ENCODE results near the gene MDM4. TPM values are rescaled to one million over a fixed set of nuclear protein-coding genes. Genes with fewer than 3 reads are reported as not detected.

The MDM4 gene
- polyA plus RNA-seq, 2 of the 4 experiments (the other 2 are of a cell fraction), result 4.6 to 48.9 TPM

DNA sequence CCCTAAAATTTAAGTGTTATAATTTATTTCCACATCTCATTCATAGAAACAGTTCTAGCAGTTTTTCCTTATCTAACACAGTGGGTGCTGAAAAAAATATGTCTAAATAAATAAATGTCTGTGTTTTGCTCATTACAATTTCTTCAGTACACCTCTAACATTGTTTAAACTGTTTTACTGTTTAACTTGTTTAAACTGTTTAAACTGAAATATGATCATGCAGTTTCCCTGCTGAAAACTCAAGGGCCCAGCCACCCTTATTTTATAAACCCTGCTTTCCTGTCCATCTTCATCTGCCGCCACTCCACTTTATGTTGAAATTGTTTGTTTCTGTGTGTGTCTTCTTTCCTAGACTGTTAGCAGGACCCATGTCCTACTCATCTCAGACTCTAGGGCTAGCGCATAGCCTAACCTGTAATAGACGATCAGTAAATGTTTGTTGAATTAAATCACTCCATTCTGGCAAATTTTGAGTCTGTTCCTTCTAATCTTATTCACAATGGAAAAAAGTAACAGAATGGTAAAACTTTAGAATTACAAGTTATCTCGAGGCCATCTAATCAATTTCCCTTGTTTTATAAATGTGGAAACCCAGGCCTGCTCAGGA lies 12.2 kb upstream of the MDM4 start (continued):
- TF ChIP-seq KDM5A (IDR thresholded peaks at IDR 0.05), result no peak
- TF ChIP-seq ESRRA (IDR thresholded peaks at IDR 0.05; ENCODE audit: borderline replicate concordance, low read length), result no peak
- no peak for TF ChIP-seq TP53 (CRISPR knock-in tag; IDR thresholded peaks at IDR 0.05)
- no peak for TF ChIP-seq ELK1 (IDR thresholded peaks at IDR 0.05; ENCODE audit: low read depth, low read length)
- no peak for TF ChIP-seq NR3C1 (IDR thresholded peaks at IDR 0.05)

DNA sequence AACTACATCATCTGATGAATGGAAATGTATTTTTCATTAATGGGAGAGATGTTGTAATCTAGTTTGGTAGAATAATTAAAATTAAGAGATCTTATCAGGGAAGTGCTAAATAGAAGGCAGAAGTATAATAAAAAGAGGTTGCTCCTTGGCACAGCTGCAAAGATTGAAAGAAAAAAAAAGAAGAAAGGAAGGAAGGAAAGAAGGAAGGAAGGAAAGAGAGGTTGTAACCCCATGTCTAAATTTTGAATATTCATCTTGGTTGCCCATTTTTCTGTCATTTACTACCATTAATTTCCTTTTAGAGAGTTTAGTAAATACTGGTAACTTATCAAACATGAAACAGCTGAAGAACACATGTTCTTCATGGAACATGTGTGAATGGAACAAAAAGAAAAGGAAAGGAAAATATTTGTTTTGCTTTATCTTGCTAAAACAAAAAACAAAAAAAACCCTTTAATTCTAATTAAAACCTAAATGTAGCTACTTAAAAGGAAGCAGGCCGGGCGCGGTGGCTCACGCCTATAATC lies 10.5 kb upstream of the MDM4 start:
- TF ChIP-seq HOXB5 (CRISPR knock-in tag; IDR thresholded peaks at IDR 0.05) (no peak), SREBF2 (IDR thresholded peaks at IDR 0.05) (no peak), HEYL (CRISPR knock-in tag; IDR thresholded peaks at IDR 0.05) (no peak), EHF (CRISPR knock-in tag; IDR thresholded peaks at IDR 0.05) (no peak), CBX2 (IDR thresholded peaks at IDR 0.05; ENCODE audit: borderline replicate concordance, low read depth) (no peak), POLR2AphosphoS2 (conservative IDR thresholded peaks at IDR 0.05; ENCODE audit: low read length) (no peak), HOXB13 (CRISPR knock-in tag; IDR thresholded peaks at IDR 0.05; ENCODE audit: low read depth) (no peak), ZSCAN20 (CRISPR knock-in tag; IDR thresholded peaks at IDR 0.05) (no peak), HOXA7 (CRISPR knock-in tag; IDR thresholded peaks at IDR 0.05) (no peak), ZNF302 (CRISPR knock-in tag; IDR thresholded peaks at IDR 0.05) (no peak), REST (IDR thresholded peaks at IDR 0.05) (no peak), MAZ (IDR thresholded peaks at IDR 0.05; ENCODE audit: borderline replicate concordance, low read depth, low read length) (no peak), NFE2L2 (conservative IDR thresholded peaks at IDR 0.05; ENCODE audit: low read length) (no peak), BCL3 (IDR thresholded peaks at IDR 0.05) (no peak), TFCP2L1 (CRISPR knock-in tag; IDR thresholded peaks at IDR 0.05) (no peak), SMC3 (IDR thresholded peaks at IDR 0.05) (no peak), EHMT2 (IDR thresholded peaks at IDR 0.05; ENCODE audit: low read depth) (no peak)
- TF ChIP-seq, protein P1, sequence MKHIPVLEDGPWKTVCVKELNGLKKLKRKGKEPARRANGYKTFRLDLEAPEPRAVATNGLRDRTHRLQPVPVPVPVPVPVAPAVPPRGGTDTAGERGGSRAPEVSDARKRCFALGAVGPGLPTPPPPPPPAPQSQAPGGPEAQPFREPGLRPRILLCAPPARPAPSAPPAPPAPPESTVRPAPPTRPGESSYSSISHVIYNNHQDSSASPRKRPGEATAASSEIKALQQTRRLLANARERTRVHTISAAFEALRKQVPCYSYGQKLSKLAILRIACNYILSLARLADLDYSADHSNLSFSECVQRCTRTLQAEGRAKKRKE (CRISPR knock-in tag; IDR thresholded peaks at IDR 0.05; ENCODE audit: low read depth), result no peak
- H3K4me3 ChIP-seq, result peak overlapping the region; percentile 38
- peak overlapping the region; percentile 67 to 86 for H3K27ac ChIP-seq
- 3% methylated on average over 4 of the region's 4 CpGs for WGBS (ENCODE audit: missing lambda C conversion rate)
- ATAC-seq, result no peak
- no peak for DNase-seq (ENCODE audit: low read depth in 1 of 2, low spot score in 1 of 2)
- ChIA-PET CTCF (interaction anchor here (0.7 to 20.5 kb wide), 15 partner anchors 10 to 302 kb away, joined by 3 to 530 read pairs (median 12); partner anchors contain the start of genes MDM4 and PIK3C2B), POLR2A (interaction anchor here (1.1 to 4.0 kb wide), 4 partner anchors 10 to 128 kb away, joined by 4 to 87 read pairs (median 18); partner anchors contain the start of genes MDM4 and PIK3C2B)
- H3K4me2 ChIP-seq, result peak overlapping the region; percentile 76
- H3K4me1 ChIP-seq, result peaks cover 21% of the 10 kb centered on the region
- H3K9me3 ChIP-seq, result no peaks in the 10 kb centered on the region
- no peak for FAIRE-seq

Data from A549 (cell line).